CD8-positive, alpha-beta memory T cell (primary cell): ENCODE measurements around the gene DAB2IP. TPM values are rescaled to one million over a fixed set of nuclear protein-coding genes. Genes with fewer than 3 reads are reported as not detected.

Experiments
- CTCF ChIA-PET: fragments of 350-600 bp; sonication (Branson Sonifier 250); formaldehyde crosslinking; loops from one replicate; lab custom pipeline; 2021; ENCODE audit warnings: antibody characterized with exemption; lab: Charles Lee
- POLR2A ChIA-PET: fragments of 350-600 bp; sonication (Branson Sonifier 250); formaldehyde crosslinking; loops from one replicate; lab custom pipeline; 2021; ENCODE audit warnings: antibody characterized with exemption; lab: Charles Lee
- DNase-seq, 5 donors: peaks; one replicate each; pipeline versions ENCODE4 v3.0.0 to v3.0.0-alpha.2; 2020 to 2022; ENCODE audit warnings: mixed read lengths in 1 of 5
- H3K27ac ChIP-seq: one replicate; pipeline ENCODE4 v1.7.0; 2013; ENCODE audit warnings: low read depth, mild to moderate bottlenecking, low read length, moderate library complexity
- H3K27me3 ChIP-seq: 2 replicates; pipeline ENCODE4 v1.7.0; 2013; ENCODE audit warnings: low read length, mild to moderate bottlenecking; ENCODE audit not compliant: insufficient read depth, poor library complexity, severe bottlenecking
- H3K36me3 ChIP-seq: 2 replicates; pipeline ENCODE4 v1.7.0; 2013; ENCODE audit warnings: mild to moderate bottlenecking, low read length, moderate library complexity; ENCODE audit not compliant: insufficient read depth
- H3K4me1 ChIP-seq: 2 replicates; pipeline ENCODE4 v1.7.0; 2013; ENCODE audit warnings: mild to moderate bottlenecking, low read length, moderate library complexity; ENCODE audit not compliant: insufficient read depth
- H3K4me3 ChIP-seq: 2 replicates; pipeline ENCODE4 v1.7.0; 2013; ENCODE audit warnings: mild to moderate bottlenecking, low read length
- H3K9me3 ChIP-seq: 2 replicates; pipeline ENCODE4 v1.7.0; 2013; ENCODE audit warnings: mild to moderate bottlenecking, low read length
- H3K27ac Mint-ChIP-seq, 8 donors: one replicate each; pipeline ENCODE4 v1.8.0; 2020 to 2021; ENCODE audit warnings: mixed read lengths in 8 of 8, mild to moderate bottlenecking in 6 of 8, inconsistent platforms in 3 of 8, moderate library complexity in 3 of 8
- H3K27me3 Mint-ChIP-seq, 2 donors: one replicate each; pipeline ENCODE4 v1.8.0; 2020 to 2021; ENCODE audit warnings: mixed read lengths in 2 of 2, mild to moderate bottlenecking in 1 of 2, moderate library complexity in 1 of 2
- H3K36me3 Mint-ChIP-seq, 3 donors: one replicate each; pipeline ENCODE4 v1.8.0; 2020 to 2021; ENCODE audit warnings: mixed read lengths in 3 of 3, inconsistent platforms in 1 of 3, mild to moderate bottlenecking in 1 of 3
- H3K4me1 Mint-ChIP-seq, 3 donors: one replicate each; pipeline ENCODE4 v1.8.0; 2020 to 2021; ENCODE audit warnings: mixed read lengths in 3 of 3, inconsistent platforms in 1 of 3, mild to moderate bottlenecking in 1 of 3
- H3K4me3 Mint-ChIP-seq, 7 donors: one replicate each; pipeline ENCODE4 v1.8.0; 2020 to 2021; ENCODE audit warnings: mixed read lengths in 7 of 7, mild to moderate bottlenecking in 6 of 7, moderate library complexity in 4 of 7, inconsistent platforms in 2 of 7
- H3K9me3 Mint-ChIP-seq, 5 donors: one replicate each; pipeline ENCODE4 v1.8.0; 2020 to 2022; ENCODE audit warnings: mixed read lengths in 5 of 5, mild to moderate bottlenecking in 3 of 5, moderate library complexity in 2 of 5, inconsistent platforms in 1 of 5
- polyA plus RNA-seq: library from polyadenylated mRNA; unstranded; fragments of 300-500 nt; fragmentation: Illumina TruSeq; gene quantifications from one replicate; pipeline ENCODE4 v1.2.3, GENCODE V29; 2021
- total RNA-seq, 2 experiments: library from RNA; stranded (reverse); gene quantifications; one replicate each; pipeline ENCODE4 v1.2.3, GENCODE V29; 2021

Gene DAB2IP
- total and polyA plus RNA-seq, 3 experiments from 2014 or later: 0.15 to 0.41 (median 0.27) TPM

DNA sequence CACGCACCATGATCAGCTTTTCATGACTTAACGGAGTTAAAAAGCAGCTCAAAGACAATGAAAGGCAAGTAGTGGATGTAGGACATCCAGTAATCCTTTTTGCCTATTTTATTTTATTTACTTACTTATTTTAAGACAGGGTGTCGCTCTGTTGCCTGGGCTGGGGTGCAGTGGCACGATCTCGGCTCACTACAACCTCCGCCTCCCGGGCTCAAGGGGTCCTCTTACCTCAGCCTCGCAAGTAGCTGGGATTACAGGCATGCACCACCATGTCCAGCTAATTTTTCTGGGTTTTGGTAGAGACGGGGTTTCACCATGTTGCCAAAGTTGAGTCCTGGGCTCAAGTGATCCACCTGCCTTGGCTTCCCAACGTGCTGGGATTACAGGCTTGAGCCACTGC, 148.9 kb downstream of the DAB2IP start:
- H3K36me3 ChIP-seq: no peaks in the 10 kb centered on the region
- CTCF ChIA-PET: no interaction called here
- Mint-ChIP-seq H3K9me3 (peaks cover 0 to 12% (median 10%) of the 10 kb centered on the region in 5 donors), H3K27ac (no peak overlapping the region), H3K27me3 (peaks cover 1 to 33% of the 10 kb centered on the region in 2 donors), H3K4me3 (no peak overlapping the region), H3K4me1 (no peaks in the 10 kb centered on the region), H3K36me3 (peaks cover 0 to 8% (median 0%) of the 10 kb centered on the region in 3 donors)
- POLR2A ChIA-PET: no interaction called here
- H3K27ac ChIP-seq: no peak overlapping the region
- H3K27me3 ChIP-seq: no peaks in the 10 kb centered on the region
- H3K4me3 ChIP-seq: no peak overlapping the region
- H3K4me1 ChIP-seq: no peaks in the 10 kb centered on the region
- no peaks in the 10 kb centered on the region for H3K9me3 ChIP-seq
- DNase-seq: no peak

DNA sequence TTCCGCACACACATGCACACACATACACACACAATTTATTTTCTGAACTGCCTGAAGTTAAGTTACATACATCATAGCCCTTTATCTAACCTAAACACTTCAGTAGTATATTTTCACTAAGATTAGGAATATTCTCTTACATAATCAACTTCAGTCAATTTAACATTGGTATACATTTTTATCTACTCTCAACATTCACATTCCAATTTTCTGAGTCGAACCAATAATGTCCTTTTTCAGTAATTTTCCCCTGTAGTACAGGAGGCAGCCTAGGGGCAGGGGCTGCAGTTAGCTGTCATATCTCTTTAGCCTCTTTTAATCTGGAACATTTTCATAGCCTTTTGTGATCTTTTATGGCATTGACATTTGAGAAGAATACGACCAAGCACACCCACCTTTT, 150.1 kb downstream of the DAB2IP start:
- no peak overlapping the region for H3K4me3 Mint-ChIP-seq

DNA sequence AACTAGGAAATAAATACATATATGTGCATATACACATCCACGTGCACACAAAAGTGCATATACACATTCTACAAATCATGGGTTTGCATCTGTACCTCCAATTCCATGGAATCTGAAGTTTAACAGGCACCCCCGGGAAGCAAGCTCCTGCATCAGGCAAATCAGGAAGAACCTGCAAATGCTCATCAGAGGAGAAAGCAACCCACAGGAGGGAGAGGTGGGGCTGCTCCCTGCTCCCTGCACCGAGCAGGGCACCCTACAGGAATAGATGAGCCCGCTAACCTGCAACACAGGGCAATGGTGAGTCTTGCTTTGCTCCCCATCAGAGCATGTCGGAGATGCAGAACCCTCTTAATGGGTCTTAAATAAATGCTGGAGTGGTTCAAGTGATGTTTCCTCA, 151.3 kb downstream of the DAB2IP start:
- no peak for DNase-seq
- Histone ChIP-seq H3K36me3 (no peaks in the 10 kb centered on the region), H3K9me3 (no peaks in the 10 kb centered on the region), H3K4me3 (no peak overlapping the region), H3K4me1 (no peaks in the 10 kb centered on the region), H3K27me3 (no peaks in the 10 kb centered on the region), H3K27ac (no peak overlapping the region)
- POLR2A ChIA-PET: no interaction called here
- Mint-ChIP-seq H3K27ac (no peak overlapping the region), H3K36me3 (peaks cover 0 to 8% (median 0%) of the 10 kb centered on the region in 3 donors), H3K9me3 (peaks cover 0 to 12% (median 10%) of the 10 kb centered on the region in 5 donors), H3K4me3 (no peak overlapping the region), H3K4me1 (no peaks in the 10 kb centered on the region), H3K27me3 (peaks cover 1 to 33% of the 10 kb centered on the region in 2 donors)
- CTCF ChIA-PET: no interaction called here

More for the DNA sequence above, 150.1 kb downstream of the DAB2IP start:
- H3K4me1 ChIP-seq: no peaks in the 10 kb centered on the region
- peaks cover 1 to 33% of the 10 kb centered on the region in 2 donors for H3K27me3 Mint-ChIP-seq
- no peaks in the 10 kb centered on the region for H3K36me3 ChIP-seq
- H3K9me3 ChIP-seq: no peaks in the 10 kb centered on the region
- ChIA-PET POLR2A (no interaction called here), CTCF (no interaction called here)
- peaks cover 0 to 8% (median 0%) of the 10 kb centered on the region in 3 donors for H3K36me3 Mint-ChIP-seq
- H3K27ac ChIP-seq: no peak overlapping the region
- no peak for DNase-seq
- H3K27me3 ChIP-seq: no peaks in the 10 kb centered on the region
- no peak overlapping the region for H3K27ac Mint-ChIP-seq
- H3K9me3 Mint-ChIP-seq: peaks cover 0 to 12% (median 10%) of the 10 kb centered on the region in 5 donors
- no peaks in the 10 kb centered on the region for H3K4me1 Mint-ChIP-seq
- H3K4me3 ChIP-seq: no peak overlapping the region

DNA sequence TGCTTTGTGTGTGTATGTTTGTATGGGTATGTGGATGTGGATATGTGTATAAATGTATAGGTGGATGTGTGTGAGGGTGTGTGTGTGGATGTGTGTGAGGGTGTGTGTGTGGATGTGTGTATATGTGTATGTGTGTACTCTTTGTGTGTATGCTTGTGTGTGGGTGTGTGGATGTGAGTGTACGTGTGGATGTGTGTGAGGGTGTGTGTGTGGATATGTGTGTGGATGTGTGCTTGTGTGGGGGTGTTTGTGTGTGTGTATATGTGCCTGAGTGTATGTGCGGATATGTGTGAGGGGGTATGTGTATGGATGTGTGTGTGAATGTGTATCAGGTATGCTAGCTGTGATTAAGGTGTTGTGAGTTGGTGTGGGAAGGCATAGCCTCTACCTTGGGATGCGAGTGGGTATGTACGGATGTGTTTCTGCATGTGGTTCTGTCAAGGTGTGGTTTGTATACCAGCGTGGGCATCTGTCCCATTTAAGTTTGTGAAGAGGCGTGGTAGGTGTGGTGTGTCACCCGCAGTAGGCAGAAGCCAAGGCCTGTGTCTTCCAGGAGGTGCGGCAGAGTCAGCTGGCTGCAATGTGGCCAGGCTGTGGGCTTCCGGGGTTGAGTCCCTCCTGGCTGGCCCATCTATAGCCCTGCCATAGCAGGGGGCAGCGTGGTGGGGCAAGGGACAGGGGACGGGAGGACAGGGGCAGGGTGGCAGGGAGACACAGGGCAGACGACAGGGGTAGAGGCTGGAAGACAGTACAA, 155.8 kb downstream of the DAB2IP start:
- peaks cover 0 to 11% of the 10 kb centered on the region in 2 donors for H3K27me3 Mint-ChIP-seq
- H3K4me1 Mint-ChIP-seq: no peaks in the 10 kb centered on the region
- H3K36me3 Mint-ChIP-seq: peaks cover 0 to 8% (median 0%) of the 10 kb centered on the region in 3 donors
- peaks cover 0 to 12% (median 10%) of the 10 kb centered on the region in 5 donors for H3K9me3 Mint-ChIP-seq
- ChIA-PET POLR2A (no interaction called here), CTCF (no interaction called here)
- Histone ChIP-seq H3K9me3 (no peaks in the 10 kb centered on the region), H3K36me3 (no peaks in the 10 kb centered on the region), H3K27me3 (no peaks in the 10 kb centered on the region), H3K27ac (no peak overlapping the region), H3K4me1 (no peaks in the 10 kb centered on the region), H3K4me3 (no peak overlapping the region)
- no peak overlapping the region for H3K27ac Mint-ChIP-seq
- DNase-seq: peak in 2 of 5 donors; percentile 10 to 24
- no peak overlapping the region for H3K4me3 Mint-ChIP-seq

DNA sequence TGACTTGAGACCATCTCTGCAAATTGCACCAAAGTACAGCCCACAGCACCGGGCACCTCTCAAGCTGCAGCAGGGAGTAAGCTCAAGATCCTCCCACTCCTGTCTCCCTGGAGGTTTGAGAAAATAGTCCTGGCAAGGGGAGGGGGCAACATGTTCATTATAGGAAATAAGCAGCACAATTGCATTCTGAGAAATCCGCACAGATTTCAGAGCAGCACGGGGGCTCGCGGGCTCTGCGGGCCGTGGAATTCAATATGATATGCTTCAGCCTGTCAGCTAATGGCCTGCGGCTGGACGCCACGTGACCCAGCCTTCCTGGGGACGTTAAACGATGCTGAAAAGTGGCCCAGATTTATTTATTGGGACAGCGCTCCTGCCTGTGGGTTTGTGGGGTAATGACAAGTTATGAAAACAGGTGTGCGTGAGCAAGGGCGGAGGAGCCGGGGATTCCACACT, 156.4 kb downstream of the DAB2IP start:
- ChIA-PET CTCF (no interaction called here), POLR2A (no interaction called here)
- H3K36me3 Mint-ChIP-seq: peaks cover 0 to 8% (median 0%) of the 10 kb centered on the region in 3 donors
- no peak overlapping the region for H3K27ac Mint-ChIP-seq
- H3K27ac ChIP-seq: no peak overlapping the region
- H3K27me3 Mint-ChIP-seq: peaks cover 0 to 6% of the 10 kb centered on the region in 2 donors
- no peaks in the 10 kb centered on the region for H3K9me3 ChIP-seq
- H3K27me3 ChIP-seq: no peaks in the 10 kb centered on the region
- no peaks in the 10 kb centered on the region for H3K36me3 ChIP-seq
- H3K4me1 Mint-ChIP-seq: no peaks in the 10 kb centered on the region
- no peaks in the 10 kb centered on the region for H3K4me1 ChIP-seq
- no peak for DNase-seq
- H3K4me3 ChIP-seq: no peak overlapping the region
- no peak overlapping the region for H3K4me3 Mint-ChIP-seq
- peaks cover 0 to 12% (median 10%) of the 10 kb centered on the region in 5 donors for H3K9me3 Mint-ChIP-seq

DNA sequence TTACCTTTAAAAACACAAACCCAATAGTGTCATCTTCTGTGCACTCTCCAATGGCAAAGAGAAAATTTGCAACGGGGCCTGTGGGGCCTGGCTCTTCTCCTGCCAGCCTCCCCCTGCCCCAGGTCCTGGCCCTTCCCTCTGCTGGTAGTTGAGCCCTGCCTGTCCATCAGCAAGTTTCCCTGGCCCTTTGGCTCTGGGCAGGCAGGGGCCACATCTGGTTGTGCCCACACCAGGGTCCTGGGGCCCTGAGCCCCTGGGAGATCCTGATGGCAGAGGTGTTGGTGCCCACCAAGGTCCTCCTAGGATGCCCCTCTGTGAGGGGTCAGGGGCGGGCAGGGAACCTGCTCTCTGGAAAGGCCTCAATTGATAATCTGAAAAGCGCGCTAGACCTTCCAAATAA, 157.3 kb downstream of the DAB2IP start:
- H3K4me3 ChIP-seq: no peak overlapping the region
- no peaks in the 10 kb centered on the region for H3K4me1 Mint-ChIP-seq
- POLR2A ChIA-PET: no interaction called here

DNA sequence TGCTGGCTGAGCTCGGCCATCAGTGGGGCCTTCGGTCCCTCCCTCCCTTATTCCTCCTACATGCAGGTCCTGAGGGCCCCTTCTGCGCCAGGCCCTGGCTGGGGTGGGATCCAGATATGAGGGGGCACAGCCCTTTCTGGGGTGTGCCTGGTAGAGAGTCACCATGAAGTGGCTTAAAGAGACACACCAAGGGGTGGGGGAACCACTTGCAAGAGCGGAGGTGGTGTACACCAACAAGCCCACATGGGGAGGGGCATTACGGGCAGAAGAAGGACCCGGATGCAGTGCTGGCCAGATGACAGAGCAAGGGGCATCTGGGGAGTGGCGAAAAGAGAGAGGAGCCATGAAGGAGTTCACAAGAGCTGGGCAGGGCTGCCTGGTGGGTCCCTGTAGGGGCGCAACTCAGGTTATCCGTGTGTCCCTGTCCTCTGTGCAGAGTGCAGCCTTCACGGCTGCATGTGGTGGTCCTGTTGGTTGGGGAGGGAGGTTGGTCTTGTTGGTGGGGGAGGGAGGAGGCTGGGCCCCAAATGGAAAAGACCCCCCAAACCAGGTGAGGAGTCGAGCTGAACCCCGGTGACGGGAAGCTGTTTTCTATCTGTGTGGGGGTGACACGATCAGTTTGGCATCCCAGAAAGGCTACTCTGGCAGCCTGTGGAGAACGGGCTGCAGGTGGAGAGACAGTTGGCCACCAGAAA, 158.1 kb downstream of the DAB2IP start:
- Histone ChIP-seq H3K27me3 (no peaks in the 10 kb centered on the region), H3K4me1 (no peaks in the 10 kb centered on the region), H3K9me3 (no peaks in the 10 kb centered on the region), H3K27ac (no peak overlapping the region), H3K36me3 (no peaks in the 10 kb centered on the region), H3K4me3 (no peak overlapping the region)
- POLR2A ChIA-PET: no interaction called here
- H3K36me3 Mint-ChIP-seq: peaks cover 0 to 6% (median 0%) of the 10 kb centered on the region in 3 donors
- no peak overlapping the region for H3K4me3 Mint-ChIP-seq
- DNase-seq: no peak
- peaks cover 0 to 7% (median 6%) of the 10 kb centered on the region in 5 donors for H3K9me3 Mint-ChIP-seq
- CTCF ChIA-PET: no interaction called here
- H3K27me3 Mint-ChIP-seq: no peaks in the 10 kb centered on the region
- H3K4me1 Mint-ChIP-seq: no peaks in the 10 kb centered on the region
- H3K27ac Mint-ChIP-seq: no peak overlapping the region

More for the DNA sequence above, 157.3 kb downstream of the DAB2IP start:
- H3K27ac Mint-ChIP-seq: no peak overlapping the region
- H3K27me3 Mint-ChIP-seq: peaks cover 0 to 4% of the 10 kb centered on the region in 2 donors
- H3K27me3 ChIP-seq: no peaks in the 10 kb centered on the region
- peaks cover 0 to 8% (median 0%) of the 10 kb centered on the region in 3 donors for H3K36me3 Mint-ChIP-seq
- no peaks in the 10 kb centered on the region for H3K4me1 ChIP-seq
- H3K9me3 Mint-ChIP-seq: peaks cover 0 to 12% (median 10%) of the 10 kb centered on the region in 5 donors
- H3K36me3 ChIP-seq: no peaks in the 10 kb centered on the region
- H3K9me3 ChIP-seq: no peaks in the 10 kb centered on the region
- H3K27ac ChIP-seq: no peak overlapping the region
- no peak for DNase-seq
- CTCF ChIA-PET: no interaction called here
- H3K4me3 Mint-ChIP-seq: no peak overlapping the region

DNA sequence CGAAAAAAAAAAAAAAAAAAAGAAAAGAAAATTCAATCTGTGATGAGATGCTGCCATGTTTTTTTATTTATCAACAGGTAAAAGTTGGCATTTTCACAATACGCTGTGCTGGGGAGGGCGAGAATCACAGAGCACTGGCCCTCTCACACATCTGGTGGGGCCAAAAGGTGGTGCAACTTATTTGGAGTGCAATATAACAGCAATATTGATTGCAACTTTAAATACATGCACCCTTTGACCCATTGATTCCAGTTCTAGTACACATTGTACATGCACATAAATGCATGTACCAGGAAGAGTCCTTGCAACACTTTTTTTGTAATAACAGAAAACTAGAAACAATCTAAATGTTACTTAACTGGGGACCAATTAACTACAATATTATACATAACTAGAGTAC, 159.1 kb downstream of the DAB2IP start:
- Mint-ChIP-seq H3K9me3 (no peaks in the 10 kb centered on the region), H3K4me1 (no peaks in the 10 kb centered on the region), H3K36me3 (no peaks in the 10 kb centered on the region), H3K27ac (peak overlapping the region in 1 of 8 donors; percentile 29), H3K4me3 (no peak overlapping the region), H3K27me3 (no peaks in the 10 kb centered on the region)
- Histone ChIP-seq H3K27me3 (no peaks in the 10 kb centered on the region), H3K4me1 (no peaks in the 10 kb centered on the region), H3K9me3 (no peaks in the 10 kb centered on the region), H3K27ac (no peak overlapping the region), H3K4me3 (no peak overlapping the region), H3K36me3 (no peaks in the 10 kb centered on the region)
- DNase-seq: no peak
- ChIA-PET POLR2A (no interaction called here), CTCF (no interaction called here)
